ENCODE measurements around the gene MYL11.

DNA sequence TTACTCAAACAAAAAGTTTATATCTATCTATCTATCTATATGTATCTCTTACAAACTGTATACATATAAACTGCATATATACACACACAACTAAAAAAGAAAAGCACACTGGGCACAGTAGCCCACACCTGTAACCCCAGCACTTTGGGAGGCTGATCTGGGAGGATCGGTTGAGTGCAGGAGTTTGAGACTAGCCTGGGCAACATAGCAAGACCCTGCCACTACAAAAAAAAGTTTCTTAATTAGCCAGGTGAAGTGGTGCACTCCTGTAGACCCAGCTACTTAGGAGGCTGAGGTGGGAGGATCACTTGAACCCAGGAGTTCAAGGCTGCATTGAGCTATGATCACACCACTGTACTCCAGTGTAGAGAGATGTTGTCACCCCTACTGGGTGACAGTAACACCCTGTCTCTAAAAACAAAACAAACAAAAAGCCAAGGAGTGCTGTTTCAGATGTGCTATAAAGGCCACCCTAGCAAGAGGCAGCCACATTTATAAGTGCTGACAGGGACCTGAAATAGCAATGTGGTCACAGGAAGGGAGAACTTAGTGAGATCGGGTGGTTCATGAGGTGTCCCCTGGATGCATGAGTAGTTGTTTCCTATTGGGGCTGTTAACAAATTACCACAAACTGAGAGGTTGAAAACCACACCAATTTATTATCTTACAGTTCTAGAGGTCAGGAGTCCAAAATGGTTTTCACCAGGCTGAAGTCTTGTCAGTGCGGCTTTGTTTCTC, 24.3 kb upstream of the MYL11 start:
- TF ChIP-seq, protein P1, sequence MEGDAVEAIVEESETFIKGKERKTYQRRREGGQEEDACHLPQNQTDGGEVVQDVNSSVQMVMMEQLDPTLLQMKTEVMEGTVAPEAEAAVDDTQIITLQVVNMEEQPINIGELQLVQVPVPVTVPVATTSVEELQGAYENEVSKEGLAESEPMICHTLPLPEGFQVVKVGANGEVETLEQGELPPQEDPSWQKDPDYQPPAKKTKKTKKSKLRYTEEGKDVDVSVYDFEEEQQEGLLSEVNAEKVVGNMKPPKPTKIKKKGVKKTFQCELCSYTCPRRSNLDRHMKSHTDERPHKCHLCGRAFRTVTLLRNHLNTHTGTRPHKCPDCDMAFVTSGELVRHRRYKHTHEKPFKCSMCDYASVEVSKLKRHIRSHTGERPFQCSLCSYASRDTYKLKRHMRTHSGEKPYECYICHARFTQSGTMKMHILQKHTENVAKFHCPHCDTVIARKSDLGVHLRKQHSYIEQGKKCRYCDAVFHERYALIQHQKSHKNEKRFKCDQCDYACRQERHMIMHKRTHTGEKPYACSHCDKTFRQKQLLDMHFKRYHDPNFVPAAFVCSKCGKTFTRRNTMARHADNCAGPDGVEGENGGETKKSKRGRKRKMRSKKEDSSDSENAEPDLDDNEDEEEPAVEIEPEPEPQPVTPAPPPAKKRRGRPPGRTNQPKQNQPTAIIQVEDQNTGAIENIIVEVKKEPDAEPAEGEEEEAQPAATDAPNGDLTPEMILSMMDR (IDR thresholded peaks at IDR 0.05; ENCODE audit: low read length) = no peak
- no peak for TF ChIP-seq EZH2 (IDR thresholded peaks at IDR 0.05; ENCODE audit: borderline replicate concordance, low read length)
